GM21723 (cell line): Measurements from ENCODE around the gene DCLK1.
"Not testable (repeated sequence)": the region's sequence is repeated elsewhere in the genome, so short reads cannot be mapped to it uniquely, and the experiment has no call there.

Source experiments
- ATAC-seq: cut with Tn5 transposase; IDR thresholded peaks from one replicate; pipeline ENCODE4 v1.9.1; 2021; ENCODE audit warnings: mild to moderate bottlenecking, moderate library complexity; ENCODE audit not compliant: unreplicated experiment

The DCLK1 gene

GRCh38 chr13:36088463-36088862 is 42.7 kb downstream of the DCLK1 start:
- ATAC-seq = no peak

DNA sequence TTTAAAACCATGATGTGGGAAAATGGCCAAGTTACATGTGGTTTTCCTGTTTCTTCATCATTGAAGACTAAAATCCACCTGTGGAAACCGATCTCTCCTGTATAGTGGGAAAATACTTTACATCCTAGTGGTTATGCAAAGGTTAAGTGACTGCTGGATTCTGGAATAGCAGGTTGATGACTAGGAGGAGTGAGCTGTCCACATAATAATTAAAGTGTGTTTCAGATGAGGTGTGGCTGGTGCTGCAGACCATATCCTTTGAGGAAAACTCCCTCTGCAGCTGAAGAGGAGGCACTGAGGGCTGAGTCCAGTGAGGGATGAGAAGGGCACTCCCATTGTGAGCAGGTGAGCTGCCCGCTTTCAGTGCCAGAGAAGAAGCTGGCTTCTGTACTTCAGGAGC is 43.2 kb downstream of the DCLK1 start:
- ATAC-seq = no peak

DNA sequence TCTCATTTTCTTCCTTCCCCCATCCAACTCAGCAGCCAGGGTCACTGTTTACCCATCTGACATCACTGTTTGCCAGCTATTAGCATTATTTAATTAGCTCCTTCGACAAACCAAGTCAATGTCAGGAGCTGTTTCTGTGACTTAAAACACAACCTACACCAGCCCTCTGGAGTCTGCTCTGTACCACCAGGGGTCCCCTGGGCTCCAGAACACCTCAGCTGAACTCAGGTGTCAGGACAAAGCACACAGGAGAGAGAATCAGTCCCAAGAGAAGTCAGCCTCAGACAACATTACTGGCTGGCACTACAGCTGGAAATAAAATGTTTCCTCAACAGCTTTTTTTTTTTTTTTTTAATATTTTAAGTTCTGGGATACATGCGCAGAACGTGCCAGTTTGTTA is 45.1 kb downstream of the DCLK1 start:
- ATAC-seq = no peak

GRCh38 chr13:36084131-36084530 is 47.1 kb downstream of the DCLK1 start:
- ATAC-seq = no peak

DNA sequence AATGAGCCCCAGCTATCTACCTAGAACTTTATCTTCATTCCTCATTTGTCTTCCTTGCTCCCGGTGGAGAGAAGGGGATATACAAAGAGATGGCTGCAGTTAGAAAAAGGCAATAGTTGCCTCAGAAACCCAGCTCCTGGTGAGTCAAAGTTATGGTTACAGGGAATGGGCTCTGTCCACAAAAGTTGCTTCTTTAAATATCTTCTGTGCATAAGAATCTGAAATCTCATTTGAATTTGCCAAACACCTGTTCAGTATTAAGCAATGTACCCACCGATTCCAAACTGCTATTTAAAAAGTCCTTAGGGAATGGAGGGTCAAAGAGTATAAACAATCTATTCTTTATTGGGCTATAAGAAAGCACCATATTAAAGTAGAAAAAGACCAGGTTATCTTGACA is 48.4 kb downstream of the DCLK1 start:
- no peak for ATAC-seq

- no peak for ATAC-seq
Observed at GRCh38 chr13:36082396-36082795, 48.8 kb downstream of the DCLK1 start.

- ATAC-seq = no peak
Observed at GRCh38 chr13:36076211-36076610, 55.0 kb downstream of the DCLK1 start.

DNA sequence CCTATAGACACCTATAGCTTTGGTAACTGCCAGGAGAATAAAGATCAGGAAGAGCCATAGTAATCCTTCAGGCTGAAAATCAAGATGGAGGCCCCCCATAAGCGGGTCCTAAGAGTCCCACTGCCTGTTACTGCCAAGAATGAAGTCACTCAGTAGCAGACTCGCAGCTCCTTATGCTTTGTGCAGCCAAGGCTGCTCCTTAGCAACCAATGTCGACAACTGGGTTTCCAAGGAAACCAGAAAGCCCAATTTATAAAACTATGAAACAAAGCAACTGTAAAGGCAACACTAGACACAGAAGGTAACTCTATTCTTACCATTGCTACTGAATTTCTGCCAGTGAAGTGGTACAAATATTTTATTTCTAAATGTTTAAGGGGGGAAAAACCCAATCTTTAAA is 56.5 kb downstream of the DCLK1 start:
- ATAC-seq = no peak

DNA sequence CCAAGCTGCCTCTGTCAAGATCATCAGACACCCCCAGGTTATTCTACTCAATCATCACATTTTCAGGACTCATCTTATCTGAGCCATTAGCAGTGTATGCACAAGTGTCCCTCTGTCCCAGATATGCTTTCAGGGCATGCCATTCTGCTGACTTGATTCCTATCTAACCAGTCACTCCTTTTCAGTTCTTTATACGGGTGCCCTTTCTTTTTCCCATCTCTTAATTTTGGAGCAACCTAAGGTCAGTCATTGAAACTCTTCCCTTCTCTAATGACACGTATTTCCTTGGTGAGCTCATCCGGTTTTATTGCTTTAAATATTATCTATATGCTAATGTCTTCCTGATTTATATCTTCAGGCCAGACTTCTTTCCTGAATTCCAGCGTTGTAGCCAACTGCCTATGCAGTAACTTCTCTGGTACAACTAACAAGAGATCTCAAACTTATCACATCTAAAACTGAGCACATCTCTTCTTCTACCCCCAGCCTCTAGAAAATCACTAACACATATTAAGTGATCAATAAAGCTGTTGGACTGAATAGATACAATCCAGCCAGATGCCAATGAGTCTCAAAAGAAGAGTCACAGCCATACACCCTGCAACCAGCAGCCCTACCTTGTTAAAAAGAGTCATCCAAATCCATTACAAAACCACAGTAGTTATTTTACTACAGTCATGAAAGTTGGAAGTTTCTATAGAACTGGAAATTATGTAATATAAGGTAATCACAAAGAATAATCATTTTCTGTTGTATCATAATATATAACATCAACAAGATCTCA is 58.8 kb downstream of the DCLK1 start:
- no peak for ATAC-seq

- ATAC-seq = not testable (repeated sequence)
Observed at GRCh38 chr13:36070504-36071192, 60.5 kb downstream of the DCLK1 start.

GRCh38 chr13:36069881-36070366 is 61.3 kb downstream of the DCLK1 start:
- ATAC-seq = no peak

- ATAC-seq = no peak
Observed at GRCh38 chr13:36068991-36069390, 62.2 kb downstream of the DCLK1 start.

GRCh38 chr13:36068566-36068965 is 62.6 kb downstream of the DCLK1 start:
- ATAC-seq = no peak

DNA sequence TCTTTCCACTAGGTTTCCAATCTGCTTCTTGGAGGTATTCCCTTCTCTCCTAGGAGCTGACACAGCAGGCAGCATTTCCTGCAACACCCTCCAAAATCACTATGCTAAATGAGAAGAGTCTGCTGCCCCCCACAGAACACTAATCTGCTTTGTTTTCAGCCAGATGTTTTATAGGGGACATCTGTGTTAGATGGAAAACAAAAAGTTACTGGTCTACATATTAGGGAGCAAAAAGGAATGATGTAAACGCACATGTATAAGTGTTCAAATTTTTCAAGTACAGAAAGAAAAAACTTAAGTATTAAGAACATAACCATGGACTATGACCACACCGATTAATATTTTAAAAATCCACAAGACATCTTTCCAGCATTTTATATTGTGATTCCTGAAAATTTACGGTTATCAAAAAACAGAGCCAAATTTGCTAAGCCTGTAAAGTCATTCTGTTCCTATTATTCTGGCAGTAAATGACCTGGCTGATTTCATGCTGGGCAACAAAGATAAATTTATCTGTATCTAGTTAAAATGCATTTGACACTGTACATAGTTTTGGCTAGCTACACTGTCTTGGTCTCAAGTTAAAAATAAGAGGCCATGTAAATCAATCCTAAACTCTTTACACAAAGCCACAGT is 63.3 kb downstream of the DCLK1 start:
- no peak for ATAC-seq

DNA sequence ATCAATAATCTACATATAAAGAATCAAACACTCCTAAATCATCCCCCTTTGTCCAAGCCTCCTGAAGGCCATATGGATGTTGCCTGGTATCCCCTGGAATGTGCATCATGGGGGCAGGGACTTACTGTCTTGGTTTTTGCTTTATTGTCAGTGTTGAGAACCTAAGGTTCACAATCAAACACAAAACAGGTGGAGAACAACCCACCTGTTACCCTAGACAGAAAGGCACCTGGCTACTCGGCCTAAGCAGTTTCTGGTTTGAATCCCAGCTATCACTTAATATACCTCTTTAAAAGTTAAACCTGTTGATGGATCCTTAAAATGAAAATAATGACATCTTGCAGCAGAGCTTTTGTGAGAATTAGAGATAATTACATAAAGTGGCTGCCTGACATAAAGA is 68.9 kb downstream of the DCLK1 start:
- ATAC-seq = no peak

DNA sequence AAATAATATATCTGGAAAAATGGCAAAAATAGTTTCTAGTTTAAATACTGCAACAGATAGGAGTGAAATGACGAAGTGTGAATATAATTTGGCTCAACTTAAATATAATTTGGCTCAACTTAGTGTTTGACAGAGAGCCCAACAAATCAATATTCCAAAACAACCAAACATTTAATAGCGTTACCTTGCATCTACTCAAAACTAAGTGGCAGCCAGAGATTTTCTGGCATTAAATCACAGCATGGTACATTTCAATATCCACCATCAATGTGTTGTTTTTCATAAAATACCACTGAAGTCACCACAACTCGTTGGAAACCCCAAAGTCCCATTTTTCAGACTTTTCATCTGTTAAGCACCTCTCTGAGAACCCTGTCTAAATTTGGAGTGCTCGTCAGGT is 69.6 kb downstream of the DCLK1 start:
- no peak for ATAC-seq

GRCh38 chr13:36061054-36061453 is 70.1 kb downstream of the DCLK1 start:
- no peak for ATAC-seq

GRCh38 chr13:36059321-36059720 is 71.9 kb downstream of the DCLK1 start:
- no peak for ATAC-seq

DNA sequence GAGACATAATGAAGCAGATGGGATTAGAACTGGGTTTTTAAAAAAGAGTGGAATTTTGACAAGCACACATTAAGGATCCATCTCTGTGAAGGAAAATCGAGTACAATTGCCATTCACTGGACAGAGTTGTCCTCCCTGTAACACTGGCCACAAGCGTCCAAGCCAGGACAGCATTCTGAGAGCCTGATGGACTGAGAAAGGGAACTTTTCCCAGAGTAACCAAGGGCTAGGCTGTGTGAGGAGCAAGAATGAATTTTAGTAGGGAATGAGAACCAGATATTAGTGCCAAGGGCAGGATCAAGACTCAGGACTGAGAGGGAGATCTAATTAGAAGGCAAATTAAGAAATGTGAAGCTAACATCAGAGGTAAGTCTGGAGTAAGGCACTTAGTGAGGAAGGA is 73.1 kb downstream of the DCLK1 start:
- no peak for ATAC-seq

- no peak for ATAC-seq
Observed at GRCh38 chr13:36057547-36057946, 73.6 kb downstream of the DCLK1 start.

DNA sequence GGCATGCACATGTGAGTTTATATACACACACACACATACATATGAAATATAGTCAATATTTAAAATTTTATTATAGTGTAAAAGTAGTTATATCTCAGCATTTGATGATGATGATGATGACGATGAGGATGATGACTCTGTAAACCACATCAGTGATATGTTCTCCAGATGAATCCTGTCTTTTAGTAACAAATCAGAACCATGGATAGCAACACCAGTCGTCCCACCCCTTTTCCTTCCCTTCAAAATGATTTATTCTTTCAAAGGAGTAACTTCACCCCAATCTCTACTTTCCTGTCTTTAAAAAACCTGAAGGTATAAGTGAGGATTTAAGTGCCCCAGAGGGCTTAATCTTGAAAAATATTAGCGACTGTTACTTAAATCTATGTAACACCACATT is 74.1 kb downstream of the DCLK1 start:
- ATAC-seq = no peak

DNA sequence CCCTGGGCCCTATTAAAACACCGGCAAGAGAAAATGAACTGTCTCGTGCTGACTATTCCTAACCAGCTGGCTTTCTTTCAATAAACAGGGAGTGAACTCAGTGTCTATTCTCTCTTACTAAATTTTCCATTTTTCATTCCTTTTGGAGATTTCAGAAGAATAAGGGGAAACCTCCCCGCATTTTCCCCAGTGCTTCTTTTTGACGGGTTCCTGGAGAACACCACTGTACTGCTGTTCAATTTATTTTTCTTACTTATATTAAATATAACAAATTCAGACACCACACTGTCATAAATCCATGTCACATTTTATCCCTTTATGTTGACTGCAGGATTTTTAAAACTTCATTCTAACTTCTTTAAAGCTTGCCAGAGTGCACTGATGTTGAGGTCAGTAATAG is 75.8 kb downstream of the DCLK1 start:
- ATAC-seq = no peak
